HG03457 (cell line): Measurements from ENCODE around the gene COX7A2L.
"Not testable (repeated sequence)": the region's sequence is repeated elsewhere in the genome, so short reads cannot be mapped to it uniquely, and the experiment has no call there.

Source experiments
- ATAC-seq: cut with Tn5 transposase; IDR thresholded peaks from one replicate; pipeline ENCODE4 v1.9.1; 2021; ENCODE audit warnings: moderate number of reproducible peaks; ENCODE audit not compliant: unreplicated experiment

COX7A2L gene, protein sequence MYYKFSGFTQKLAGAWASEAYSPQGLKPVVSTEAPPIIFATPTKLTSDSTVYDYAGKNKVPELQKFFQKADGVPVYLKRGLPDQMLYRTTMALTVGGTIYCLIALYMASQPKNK

DNA sequence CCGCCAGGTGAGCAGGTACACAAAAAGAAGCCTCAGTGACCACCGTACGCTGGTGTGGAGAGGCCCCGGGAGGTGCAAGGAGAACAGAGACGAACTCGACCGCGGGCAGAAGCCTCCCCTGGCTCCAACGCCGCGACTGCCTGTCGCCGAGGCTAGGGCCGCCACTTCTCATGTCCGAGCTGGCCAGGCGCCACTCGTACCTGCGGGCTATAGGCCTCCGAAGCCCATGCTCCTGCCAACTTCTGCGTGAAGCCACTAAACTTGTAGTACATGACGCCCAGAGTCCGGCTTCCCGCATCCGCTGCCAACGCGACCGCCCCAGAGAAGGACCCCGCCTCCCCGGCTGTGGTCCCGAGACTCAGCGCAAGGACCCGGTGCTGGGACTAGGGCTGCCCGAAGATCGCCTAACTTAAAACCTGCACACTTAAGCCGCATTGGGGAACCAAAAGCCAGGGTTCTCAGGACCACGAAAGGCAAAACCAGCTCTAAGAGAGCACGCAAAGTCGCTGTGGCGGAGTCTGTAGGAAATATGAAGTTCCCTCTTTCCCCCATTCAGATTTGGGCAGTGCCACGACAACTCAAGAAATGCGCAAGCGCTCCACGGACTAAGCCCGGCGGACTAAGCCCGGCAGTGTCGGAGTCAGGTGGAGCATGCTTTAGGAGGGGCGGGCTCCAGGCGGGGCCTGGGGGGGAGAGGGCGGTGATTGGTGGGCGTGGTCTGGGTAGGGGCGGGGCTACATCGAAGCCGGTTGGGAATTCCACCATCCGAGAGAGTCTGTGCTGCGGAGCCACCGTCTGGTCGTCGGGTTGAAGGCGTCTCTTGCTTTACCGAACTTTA lies at the start of gene COX7A2L:
Gene COX7A2L (minus strand): TSS at position 328 of the 838 bp plus-strand sequence. CDS start 56 bp downstream, at position 272.
- peak; percentile 90 for ATAC-seq

DNA sequence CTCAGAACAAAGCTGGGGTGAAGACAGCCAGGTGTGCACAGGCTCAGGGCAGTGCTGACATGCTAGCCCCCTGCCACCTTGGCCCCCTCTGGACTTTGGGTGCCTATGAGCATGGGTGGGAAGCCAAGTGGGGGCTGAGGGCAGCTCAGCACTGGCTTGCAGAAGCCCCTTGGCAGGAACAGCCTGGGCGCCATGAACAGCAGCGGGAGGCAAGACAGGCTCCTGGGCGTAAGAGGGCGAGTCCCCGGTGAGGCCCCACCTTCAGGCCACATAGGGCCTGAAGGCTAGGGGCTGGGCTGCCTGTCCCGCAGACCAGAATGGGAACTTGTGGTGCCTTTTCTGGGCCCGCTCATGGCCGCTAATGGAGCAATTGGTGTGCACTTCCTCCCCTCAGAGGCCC lies 47.0 kb upstream of the COX7A2L start:
- no peak for ATAC-seq

DNA sequence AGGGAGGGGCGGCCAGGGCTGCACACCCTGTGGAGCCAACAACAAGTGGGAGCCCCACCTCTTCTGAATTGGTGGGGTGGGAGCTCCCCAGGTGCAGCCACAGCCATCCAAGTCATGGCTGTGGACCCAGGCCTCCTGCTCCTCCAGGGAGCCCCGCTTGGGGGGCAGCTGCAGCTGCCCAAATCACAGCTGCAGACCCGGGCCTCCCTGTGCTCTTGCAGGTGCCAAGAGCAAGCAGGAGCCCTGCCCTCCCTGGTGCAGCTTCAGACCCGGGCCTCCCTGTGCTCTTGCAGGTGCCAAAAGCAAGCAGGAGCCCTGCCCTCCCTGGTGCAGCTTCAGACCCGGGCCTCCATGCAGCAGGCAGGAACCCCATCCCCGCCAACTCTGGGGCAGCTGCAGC lies 46.5 kb upstream of the COX7A2L start:
- no peak for ATAC-seq

DNA sequence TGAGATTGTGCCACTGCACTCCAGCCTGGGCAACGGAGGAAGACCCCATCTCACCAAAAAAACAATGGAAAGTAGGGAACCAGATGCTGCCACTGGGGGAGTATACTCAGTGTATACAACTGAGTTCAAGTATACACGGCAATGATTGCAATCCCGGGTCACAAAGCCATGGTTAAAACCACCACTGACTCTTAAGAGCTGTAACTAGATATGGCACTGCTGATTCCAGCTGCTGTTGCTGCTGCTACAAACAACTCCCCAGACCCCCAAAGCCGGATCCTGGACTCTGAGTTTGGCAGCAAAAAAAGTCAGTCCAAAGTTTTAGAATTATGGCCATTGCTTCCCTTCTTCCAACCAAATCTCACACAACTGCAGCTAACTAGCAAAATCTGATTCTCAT lies 43.7 kb upstream of the COX7A2L start:
- ATAC-seq, result no peak

DNA sequence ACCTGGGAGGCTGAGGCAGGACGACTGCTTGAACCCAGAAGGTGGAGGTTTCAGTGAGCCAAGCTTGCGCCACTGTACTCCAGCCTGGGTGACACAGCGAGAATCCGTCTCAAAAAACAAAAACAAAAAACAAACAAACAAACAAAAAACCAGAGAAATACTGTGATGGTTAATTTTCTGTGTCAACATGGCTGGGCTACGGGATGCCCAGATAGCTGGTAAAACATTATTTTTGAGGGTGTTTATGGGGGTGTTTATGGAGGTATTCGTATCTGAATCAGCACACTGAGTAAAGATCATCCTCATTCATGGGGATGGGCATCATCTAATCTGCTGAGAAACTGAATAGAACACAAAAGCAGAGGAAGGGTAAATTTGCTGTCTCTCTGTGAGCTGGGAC lies 40.8 kb upstream of the COX7A2L start:
- ATAC-seq, result no peak

DNA sequence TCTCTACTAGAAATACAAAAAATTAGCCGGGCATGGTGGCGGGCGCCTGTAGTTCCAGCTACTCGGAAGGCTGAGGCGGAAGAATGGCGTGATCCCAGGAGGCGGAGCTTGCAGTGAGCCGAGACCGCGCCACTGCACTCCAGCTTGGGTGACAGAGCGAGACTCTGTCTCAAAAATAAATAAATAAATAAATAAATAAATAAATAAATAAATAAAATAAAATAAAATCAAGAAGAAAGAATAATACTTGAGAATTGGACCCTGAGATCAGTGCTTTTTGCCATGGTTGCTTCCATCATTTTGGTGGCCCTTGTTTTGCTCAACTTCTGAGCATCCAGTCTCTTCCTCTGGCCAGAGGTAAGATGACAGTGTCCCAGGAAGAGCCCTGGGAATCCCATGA lies 37.0 kb upstream of the COX7A2L start:
- ATAC-seq, result not testable (repeated sequence)

DNA sequence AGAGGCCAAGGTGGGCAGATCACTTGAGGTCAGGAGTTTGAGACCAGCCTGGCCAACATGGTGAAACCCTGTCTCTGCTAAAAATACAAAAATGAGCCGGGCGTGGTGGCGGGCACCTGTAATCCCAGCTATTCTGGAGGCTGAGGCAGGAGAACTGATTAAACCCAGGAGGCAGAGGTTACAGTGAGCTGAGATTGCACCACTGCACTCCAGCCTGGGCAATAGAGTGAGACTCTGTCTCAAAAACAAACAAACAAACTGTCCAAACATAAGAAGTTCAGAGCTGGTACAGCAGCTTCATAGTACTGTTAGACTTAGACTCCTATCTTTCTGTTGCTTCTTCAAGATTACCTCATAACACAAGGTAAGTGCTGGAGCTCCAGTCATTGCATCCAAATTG lies 32.3 kb upstream of the COX7A2L start:
- not testable (repeated sequence) for ATAC-seq

DNA sequence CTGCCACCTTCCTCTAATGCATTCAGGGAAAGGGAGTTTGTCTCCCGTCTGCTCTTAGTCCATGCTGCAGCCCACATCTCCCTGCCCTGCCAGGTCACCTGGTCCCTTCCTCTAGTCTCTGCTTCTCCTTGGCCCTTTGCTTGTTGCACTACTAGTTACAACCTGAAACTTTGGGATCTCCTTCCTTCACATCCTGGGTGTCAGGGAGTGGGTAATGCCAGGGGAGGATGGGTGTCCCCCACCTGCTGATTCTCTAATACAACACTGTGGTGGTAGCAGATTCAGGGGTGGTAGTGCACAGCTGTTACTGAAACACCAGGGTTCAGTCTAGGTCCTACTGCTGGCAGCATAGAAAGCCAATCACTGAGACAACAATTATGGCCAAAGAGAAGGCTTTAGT lies 31.2 kb upstream of the COX7A2L start:
- ATAC-seq, result no peak

DNA sequence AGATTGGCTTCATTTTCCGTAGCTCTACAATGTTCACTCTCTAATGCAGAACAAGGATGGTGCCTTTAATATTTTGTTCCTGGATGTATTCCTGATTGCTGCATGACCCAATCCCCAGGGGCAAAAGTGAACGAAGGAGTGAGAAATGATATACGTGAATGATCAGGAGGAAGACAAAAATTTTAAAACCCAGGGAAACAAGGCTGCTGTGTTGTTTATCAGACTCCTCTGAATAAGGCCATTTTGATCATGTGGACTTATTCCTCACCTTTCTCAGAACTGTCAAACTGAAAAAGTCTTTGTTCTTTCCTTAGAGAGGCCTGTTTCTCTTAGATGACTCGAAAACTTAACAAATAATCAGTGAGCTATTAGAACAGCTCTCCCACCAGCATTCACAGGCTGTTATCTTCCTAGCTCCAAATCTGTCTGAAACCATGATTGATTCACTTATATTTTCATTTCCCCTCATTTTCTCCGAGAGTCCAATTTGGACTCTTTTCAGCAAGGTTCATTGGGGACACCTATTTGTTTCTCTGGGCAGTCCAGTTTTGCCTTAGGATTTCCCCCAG lies 29.5 kb upstream of the COX7A2L start:
- ATAC-seq, result no peak

DNA sequence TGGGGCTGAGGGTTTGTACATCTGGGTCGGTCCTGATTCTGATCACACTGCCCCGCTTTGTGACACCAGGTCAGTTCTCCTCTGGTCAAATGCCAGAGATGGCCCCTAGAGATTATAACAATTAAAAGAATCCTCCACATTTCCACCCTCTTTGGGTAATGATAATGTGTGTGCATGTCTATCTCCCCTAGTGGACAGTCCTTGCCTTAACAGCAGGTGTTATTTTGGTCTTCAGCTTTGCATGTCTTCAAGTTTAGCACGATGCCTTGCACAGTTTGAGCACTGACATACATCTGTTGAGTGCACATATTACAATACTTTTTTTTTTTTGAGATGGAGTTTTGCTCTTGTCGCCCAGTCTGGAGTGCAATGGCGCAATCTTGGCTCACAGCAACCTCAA lies 25.7 kb upstream of the COX7A2L start:
- ATAC-seq, result no peak

DNA sequence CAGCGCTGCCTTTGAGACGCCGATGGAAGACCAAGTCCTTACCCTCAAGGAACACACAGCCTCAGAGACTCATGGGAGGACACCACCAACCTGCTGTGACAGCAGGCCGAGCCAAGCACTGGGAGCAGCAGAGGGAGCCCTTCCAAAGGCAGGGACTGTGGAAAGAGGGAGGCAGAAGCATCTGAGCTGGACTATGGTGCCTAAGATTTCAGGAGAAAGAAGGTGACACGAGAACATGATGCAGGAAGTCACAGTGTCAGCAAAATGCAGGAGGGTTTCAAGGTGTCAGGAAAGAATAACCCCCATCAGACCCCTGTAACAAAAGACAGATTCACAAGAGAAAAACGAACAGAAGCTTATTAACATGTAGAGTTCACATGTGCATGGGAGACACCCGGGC lies 24.2 kb upstream of the COX7A2L start:
- no peak for ATAC-seq

DNA sequence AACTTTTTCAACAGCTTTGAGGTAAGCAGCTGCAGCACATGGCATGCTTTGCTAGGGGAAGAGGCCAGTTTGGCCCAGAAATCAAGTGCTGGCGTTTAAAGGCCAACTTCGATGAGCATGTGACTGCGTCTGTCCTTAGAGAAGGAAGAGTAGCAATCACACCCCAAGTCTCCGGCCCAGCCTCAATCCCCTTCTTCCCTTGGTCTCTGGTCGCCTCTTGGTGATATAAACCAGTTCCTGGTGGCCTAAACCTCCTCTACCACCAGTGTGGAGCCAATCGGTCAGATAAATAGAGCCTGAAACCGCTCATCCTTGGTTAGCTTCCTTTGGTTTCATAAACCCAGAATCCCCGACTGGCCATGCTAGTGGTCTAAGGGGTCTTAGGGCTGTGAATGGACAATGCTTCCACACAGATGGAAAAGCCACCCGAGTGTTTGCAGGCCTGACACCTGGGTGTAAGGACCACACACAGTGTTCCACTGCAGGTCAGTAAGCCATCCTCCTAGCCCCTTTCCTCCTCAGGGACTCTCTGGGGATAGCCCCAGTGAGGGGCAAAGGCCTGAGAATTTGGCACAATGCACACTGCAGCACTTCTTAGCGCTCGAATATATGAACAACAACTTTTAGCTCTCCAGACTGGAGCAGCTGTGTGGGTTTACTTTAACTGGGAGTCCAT lies 23.0 kb upstream of the COX7A2L start:
- ATAC-seq, result no peak

DNA sequence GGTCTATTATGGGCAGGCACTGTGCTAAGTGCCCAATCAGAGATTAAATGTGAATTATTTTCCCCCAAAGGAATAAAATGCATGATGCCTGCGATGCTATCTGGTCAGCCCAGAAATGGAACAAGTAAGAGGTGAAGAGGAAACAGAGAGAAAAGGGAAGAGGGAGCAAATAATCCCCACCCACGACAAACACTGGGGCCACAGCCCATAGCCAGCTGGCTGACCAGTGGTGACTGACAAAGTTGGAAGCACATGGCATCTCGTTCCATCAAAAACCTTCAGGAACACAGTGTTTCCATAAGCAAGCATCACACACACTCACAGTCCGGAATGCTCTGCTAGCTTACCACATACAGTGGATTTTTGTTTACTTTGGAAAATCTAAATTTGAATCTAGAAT lies 21.1 kb upstream of the COX7A2L start:
- no peak for ATAC-seq

DNA sequence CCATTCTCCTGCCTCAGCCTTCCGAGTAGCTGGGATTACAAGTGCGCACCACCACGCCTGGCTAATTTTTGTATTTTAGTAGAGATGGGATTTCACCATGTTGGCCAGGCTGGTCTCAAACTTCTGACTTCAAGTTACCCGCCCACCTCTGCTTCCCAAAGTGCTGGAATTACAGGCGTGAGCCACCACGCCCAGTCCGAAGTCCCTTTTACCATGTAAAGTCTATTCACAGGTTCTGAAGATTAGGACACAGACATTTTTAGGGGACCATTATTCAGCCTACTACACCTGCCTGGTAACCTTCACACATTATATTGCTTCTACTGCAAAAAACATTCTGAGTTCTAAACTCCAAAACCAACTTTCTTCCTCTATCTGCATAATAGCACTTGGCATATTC lies 19.0 kb upstream of the COX7A2L start:
- not testable (repeated sequence) for ATAC-seq

DNA sequence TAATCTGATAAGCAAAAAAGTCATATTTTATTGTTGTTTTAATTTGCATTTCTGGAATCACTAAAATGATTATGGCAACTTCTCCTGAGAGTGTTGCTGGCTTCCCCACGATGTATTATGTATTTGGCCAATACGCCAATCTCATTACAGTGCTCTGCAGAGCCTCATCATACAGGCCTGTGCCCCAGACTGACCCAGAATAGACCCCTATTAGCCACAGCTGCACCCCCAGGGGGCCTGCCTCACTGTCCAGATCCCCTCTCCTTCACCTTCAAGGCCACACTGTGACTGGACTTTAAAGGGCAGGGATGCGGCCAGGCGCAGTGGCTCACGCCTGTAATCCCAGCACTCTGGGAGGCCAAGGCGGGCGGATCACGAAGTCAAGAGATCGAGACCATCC lies 17.4 kb upstream of the COX7A2L start:
- no peak for ATAC-seq

DNA sequence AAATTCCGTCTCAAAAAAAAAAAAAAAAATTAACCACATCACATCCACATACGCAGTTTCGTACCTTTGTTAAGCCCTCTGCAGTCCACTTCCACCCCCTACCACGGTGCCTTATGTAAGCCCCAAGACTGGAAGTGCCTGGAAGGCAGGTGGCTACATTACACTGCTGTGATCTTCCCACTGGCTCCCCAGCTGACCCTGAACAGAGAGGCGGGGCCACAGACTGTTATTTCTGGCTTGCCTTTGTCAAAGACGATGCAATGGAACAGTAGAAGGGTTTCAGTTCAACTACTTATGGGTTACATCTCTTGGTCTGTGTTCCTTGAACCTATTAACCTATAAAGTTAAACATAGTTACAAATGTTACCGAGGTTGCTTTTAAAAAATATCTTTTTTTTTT lies 15.7 kb upstream of the COX7A2L start:
- no peak for ATAC-seq

DNA sequence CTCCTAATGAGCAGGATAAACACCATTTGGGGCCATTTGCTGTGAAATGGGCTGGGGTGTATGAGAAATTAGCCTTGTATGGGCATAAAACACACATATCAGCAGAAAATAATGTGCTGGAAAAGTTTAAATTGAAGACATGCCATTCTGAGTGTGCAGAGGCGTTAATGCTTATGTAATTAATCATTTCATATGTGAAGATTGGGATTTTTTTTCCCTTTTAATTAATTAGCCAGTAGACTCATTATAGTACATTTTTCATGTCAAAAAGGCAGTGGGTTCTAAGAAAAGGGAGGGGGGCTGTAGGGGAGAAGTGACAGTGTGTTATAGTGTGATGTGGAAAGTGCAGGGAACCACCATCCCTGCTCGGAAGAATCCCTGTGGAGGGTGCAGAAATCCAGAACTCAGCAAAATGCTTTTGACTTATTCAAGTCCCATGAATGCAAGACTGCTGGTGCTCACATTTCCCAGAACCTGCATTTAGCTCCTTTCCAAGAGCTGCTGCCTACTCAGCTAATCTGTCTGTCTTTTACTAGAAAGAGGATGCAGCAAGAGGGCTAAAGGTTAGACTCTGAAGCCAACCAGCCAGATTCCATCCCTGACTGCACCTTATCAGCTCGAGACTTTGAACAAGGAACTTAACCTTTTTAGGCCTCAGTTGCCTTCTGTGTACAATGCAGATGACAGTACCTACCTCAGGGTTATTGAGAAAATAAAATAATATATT lies 11.6 kb upstream of the COX7A2L start:
- no peak for ATAC-seq

DNA sequence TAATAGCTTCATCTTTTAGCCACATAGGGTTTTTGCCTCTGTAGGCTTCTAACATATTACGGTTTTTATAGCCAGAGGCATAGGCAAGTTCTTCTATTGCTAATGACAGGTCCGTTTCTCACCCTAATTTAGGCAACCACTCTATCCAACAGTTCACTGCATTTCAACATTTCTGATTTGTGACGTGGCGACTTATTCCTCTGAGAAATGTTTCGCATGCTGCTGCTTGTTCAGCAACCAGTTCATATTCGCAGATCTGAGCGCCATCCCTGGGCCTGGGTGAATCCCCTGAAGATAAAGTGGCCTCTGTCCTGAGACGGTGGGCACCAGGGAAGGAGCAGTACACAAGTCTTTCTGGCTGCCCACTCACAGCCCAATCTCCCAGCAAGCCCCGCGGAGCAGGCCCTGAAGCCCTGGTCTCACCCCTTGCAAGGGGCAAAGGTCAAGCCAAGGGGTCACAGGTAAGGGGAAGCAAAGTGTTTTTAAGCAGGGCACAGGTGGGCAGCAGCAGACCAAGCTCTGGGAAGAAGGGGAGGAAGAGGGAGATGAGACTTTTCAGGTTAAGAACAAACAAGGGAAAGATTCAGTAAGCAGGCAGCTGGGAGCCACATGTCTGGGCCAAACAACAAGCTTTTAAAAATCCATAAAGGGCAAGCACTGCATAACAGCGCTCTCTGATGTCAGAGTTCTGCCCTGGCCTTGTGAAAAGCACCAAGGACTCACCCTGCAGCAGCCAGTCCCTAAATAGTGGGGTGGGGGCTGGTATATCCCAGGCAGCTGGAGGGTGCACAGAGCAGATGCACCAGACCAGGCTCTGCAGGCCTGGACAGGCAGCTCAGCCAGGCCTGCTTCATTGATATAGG lies 10.8 kb upstream of the COX7A2L start:
- no peak for ATAC-seq

DNA sequence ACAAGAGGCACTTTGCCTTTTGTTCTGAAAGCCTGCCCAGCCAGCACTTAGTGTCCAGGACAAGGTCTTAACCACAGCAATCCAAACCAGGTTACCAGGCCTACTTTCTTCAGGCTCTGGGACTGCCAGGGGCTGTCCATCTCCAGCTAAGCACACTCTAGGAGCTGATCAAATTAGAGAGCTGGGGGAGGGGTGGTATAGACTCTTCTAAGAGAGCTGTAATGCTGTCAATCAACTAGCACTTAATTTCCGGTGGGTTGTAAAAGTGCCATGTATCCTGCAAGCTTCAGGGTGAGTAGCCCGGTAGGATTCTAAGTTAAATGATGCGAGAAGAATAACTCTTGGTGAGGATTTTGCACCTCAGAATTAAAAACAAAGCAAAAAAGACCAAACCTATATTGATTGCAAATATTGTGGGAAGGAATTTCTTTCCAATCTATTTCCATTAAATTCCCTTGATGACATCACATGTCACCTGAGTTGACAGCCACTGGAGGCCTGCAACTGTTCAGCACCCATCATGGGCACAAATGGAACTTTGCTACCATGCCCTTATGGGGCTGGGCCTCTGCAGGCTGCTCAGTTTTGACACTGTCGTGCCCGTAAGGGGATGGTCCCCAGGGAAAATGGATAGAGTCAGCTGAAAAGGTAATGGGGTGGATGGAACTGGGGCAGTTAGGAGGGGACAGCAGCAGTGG lies 8.7 kb upstream of the COX7A2L start:
- no peak for ATAC-seq
